ENCODE data around the gene SNRNP70. TPM values are rescaled to one million over a fixed set of nuclear protein-coding genes. Genes with fewer than 3 reads are reported as not detected.

Gene SNRNP70
- total and polyA plus RNA-seq, 10 of the 15 experiments (the other 5 are each of a cell fraction or from before 2014, with no cell fraction given): 2.7 to 453 (median 159) TPM

GRCh38 chr19:49150944-49151243, 65.6 kb downstream of the SNRNP70 start:
- no peaks in the 10 kb centered on the region for H3K36me3 ChIP-seq (ENCODE audit: control insufficient read depth in 2 of 2, insufficient read depth in 2 of 2, low read length in 1 of 2)
- DNase-seq (ENCODE audit: low read depth, low spot score): no peak
- no peak overlapping the region for H3K9ac ChIP-seq (ENCODE audit: control insufficient read depth, insufficient read depth, low read length)
- H3K9me3 ChIP-seq (replicated peaks; ENCODE audit: control insufficient read depth, insufficient read depth, low read length): peaks cover 4% of the 10 kb centered on the region; the same call in 2 of the 3 replicates
- H3K4me3 ChIP-seq: peak overlapping the region; percentile 63; the same call in 1 of the 2 replicates
- H3K27me3 ChIP-seq (replicated peaks in 1 of 2; ENCODE audit: control insufficient read depth in 2 of 2, insufficient read depth in 2 of 2, low read length in 1 of 2): peaks cover 6 to 22% of the 10 kb centered on the region in 2 experiments
- 8% methylated on average over 15 of the region's 16 CpGs for WGBS (ENCODE audit: insufficient coverage, insufficient replicate concordance, low lambda C conversion rate, missing lambda C conversion rate)
- ChIA-PET RAD21 (ENCODE audit: unreplicated experiment) (interaction anchor here (1.1 to 1.6 kb wide), 2 partner anchors 23 to 157 kb away, joined by 3 to 5 read pairs; partner anchors contain the start of gene RUVBL2), POLR2A (interaction anchor here (0.5 to 0.6 kb wide), 2 partner anchors 34 kb away, joined by 6 to 8 read pairs; no protein-coding TSS in a partner anchor), SMC1A (ENCODE audit: uncharacterized antibody, unreplicated experiment) (interaction anchor here (1.2 kb wide), 1 partner anchor 48 kb away, joined by 4 read pairs; no protein-coding TSS in a partner anchor), CTCF (interaction anchor here (0.8 to 1.9 kb wide), 3 partner anchors 48 to 57 kb away, joined by 3 to 7 read pairs (median 5); no protein-coding TSS in a partner anchor)
- ATAC-seq: no peak
- intact Hi-C loops (cut with micrococcal nuclease; ENCODE audit: unreplicated experiment) (no loop called here), in situ Hi-C loops (cut with MboI) (no loop called here)
- H4K20me1 ChIP-seq (ENCODE audit: control insufficient read depth, insufficient read depth): no peaks in the 10 kb centered on the region
- BruUV-seq (replicated peaks): no TSS peak
- peaks cover 10% of the 10 kb centered on the region for H3K4me1 ChIP-seq (ENCODE audit: control insufficient read depth, insufficient read depth, low read length)
- no peaks in the 10 kb centered on the region for H3K79me2 ChIP-seq (ENCODE audit: control insufficient read depth, insufficient read depth, low read length)
- H3K4me2 ChIP-seq (ENCODE audit: control insufficient read depth, insufficient read depth): peak overlapping the region; percentile 82; the same call in 1 of the 2 replicates
- H3K27ac ChIP-seq (ENCODE audit: control insufficient read depth, insufficient read depth): no peak overlapping the region
- H2AFZ ChIP-seq (ENCODE audit: control insufficient read depth, low read depth, low read length): no peak overlapping the region
- FAIRE-seq: no peak
- TF ChIP-seq NFXL1 (IDR thresholded peaks at IDR 0.05; ENCODE audit: borderline replicate concordance) (no peak), E4F1 (IDR thresholded peaks at IDR 0.05; ENCODE audit: borderline replicate concordance, partially characterized antibody) (no peak), ZZZ3 (IDR thresholded peaks at IDR 0.05; ENCODE audit: control insufficient read depth, insufficient read length, low read depth) (no peak), CEBPZ (IDR thresholded peaks at IDR 0.05; ENCODE audit: low read depth, low read length) (no peak), POLR2AphosphoS5 (IDR thresholded peaks at IDR 0.05; ENCODE audit: low read length) (no peak), SPI1 (IDR thresholded peaks at IDR 0.05; ENCODE audit: borderline replicate concordance, insufficient read depth, low read depth, low read length) (no peak), MYB (IDR thresholded peaks at IDR 0.05; ENCODE audit: borderline replicate concordance, low read depth, low read length) (no peak), SMAD1 (IDR thresholded peaks at IDR 0.05; ENCODE audit: low read depth, partially characterized antibody) (no peak), PML (IDR thresholded peaks at IDR 0.05; ENCODE audit: low read length) (no peak), BCL3 (IDR thresholded peaks at IDR 0.05; ENCODE audit: borderline replicate concordance, insufficient read depth, low read depth, low read length, poor library complexity, severe bottlenecking) (no peak), PBX3 (IDR thresholded peaks at IDR 0.05; ENCODE audit: insufficient replicate concordance, low read depth, low read length) (no peak), ZSCAN29 (IDR thresholded peaks at IDR 0.05) (no peak), ZBED1 (IDR thresholded peaks at IDR 0.05; ENCODE audit: borderline replicate concordance) (no peak), ASH2L (IDR thresholded peaks at IDR 0.05; ENCODE audit: borderline replicate concordance, low read depth) (no peak)

All from GM12878 (cell line).